ENCODE measurements around the gene SETX. TPM values are rescaled to one million over a fixed set of nuclear protein-coding genes. Genes with fewer than 3 reads are reported as not detected.

The SETX gene
- total RNA-seq, 1 experiment from 2014 or later: 44.3 TPM

- H3K4me3 Mint-ChIP-seq: no peak overlapping the region
- H2AFZ ChIP-seq (ENCODE audit: low read length): no peak overlapping the region
- H2AK5ac ChIP-seq (ENCODE audit: insufficient read length, low read length): no peak overlapping the region
- H3K56ac ChIP-seq (ENCODE audit: insufficient read length, low read depth, low read length): no peak overlapping the region
- no peaks in the 10 kb centered on the region for H3K36me3 Mint-ChIP-seq (ENCODE audit: insufficient read depth in 1 of 3, low read depth in 3 of 3)
- no peak overlapping the region for H4K5ac ChIP-seq (ENCODE audit: insufficient read length, low read depth, low read length)
- no peak overlapping the region for H4K8ac ChIP-seq (replicated peaks; ENCODE audit: insufficient read length, low read depth, low read length)
- H3K27ac ChIP-seq (ENCODE audit: insufficient read length, low read depth, low read length): no peak overlapping the region
- H3K4ac ChIP-seq (ENCODE audit: low read depth, low read length): no peak overlapping the region
- no peak overlapping the region for H2BK5ac ChIP-seq (ENCODE audit: insufficient read length, low read length)
- H3K79me2 ChIP-seq (ENCODE audit: insufficient read depth, low read length): no peaks in the 10 kb centered on the region
- H3K27ac Mint-ChIP-seq: peak overlapping the region in 1 of 3 experiments; percentile 37; a peak in 3 of 7 replicates
- no peaks in the 10 kb centered on the region for H3K79me1 ChIP-seq (ENCODE audit: insufficient read depth, low read depth, low read length, poor library complexity, severe bottlenecking)
- no peaks in the 10 kb centered on the region for H3K27me3 ChIP-seq (ENCODE audit: insufficient read depth, low read length)
- no peaks in the 10 kb centered on the region; a peak in 1 of 5 replicates for H3K9me3 Mint-ChIP-seq
- peaks cover 7% of the 10 kb centered on the region for H3K27me3 Mint-ChIP-seq (ENCODE audit: low read depth)
- no peak overlapping the region for H3K18ac ChIP-seq (ENCODE audit: insufficient read length, low read depth, low read length)
- H3K14ac ChIP-seq (ENCODE audit: insufficient read depth, low read length): no peak overlapping the region
- peaks cover 10 to 15% of the 10 kb centered on the region in 2 experiments; a peak in 3 of 4 replicates for H3K4me1 Mint-ChIP-seq
- WGBS (ENCODE audit: extremely low coverage, insufficient read length, low lambda C conversion rate): no CpG with 5 or more reads among the region's 10 CpGs
- no peak overlapping the region for H2BK120ac ChIP-seq (ENCODE audit: low read depth, low read length, poor library complexity, severe bottlenecking)
- no peak overlapping the region for H3K23ac ChIP-seq (ENCODE audit: insufficient read length, low read depth, low read length)
- no peak overlapping the region for H3K4me2 ChIP-seq (ENCODE audit: insufficient read depth, insufficient read length, low read length)
- no peak for DNase-seq
- H3T11ph ChIP-seq (ENCODE audit: low read length): no peak overlapping the region
- no peaks in the 10 kb centered on the region for H4K20me1 ChIP-seq (ENCODE audit: control insufficient read depth, insufficient read depth, insufficient read length)
- H3K4me1 ChIP-seq (ENCODE audit: insufficient read depth, low read length): no peaks in the 10 kb centered on the region
- H4K91ac ChIP-seq (ENCODE audit: insufficient read length, low read depth, low read length): no peak overlapping the region
- TF ChIP-seq CTCF (conservative IDR thresholded peaks at IDR 0.05): no peak
- H2BK15ac ChIP-seq (ENCODE audit: low read depth, low read length): no peak overlapping the region
- H3K9me3 ChIP-seq (ENCODE audit: control insufficient read depth, low read depth, low read length): no peaks in the 10 kb centered on the region
- H2BK20ac ChIP-seq (ENCODE audit: low read depth, low read length, poor library complexity, severe bottlenecking): no peak overlapping the region
- peaks cover 6% of the 10 kb centered on the region for H3K23me2 ChIP-seq (ENCODE audit: insufficient read length, low read depth, low read length, poor library complexity, severe bottlenecking)
- no peak overlapping the region for H2BK12ac ChIP-seq (ENCODE audit: insufficient read length, low read depth, low read length)
- no peak overlapping the region for H3K9ac ChIP-seq (ENCODE audit: extremely low read depth, insufficient read length, low read length)
Measured at GRCh38 chr9:132216861-132217619, 137.7 kb downstream of the SETX start.
